SU-DHL-6 (cell line): Measurements from ENCODE around the gene SLC25A34.

Experiments
- H2AFZ ChIP-seq: fragments of 200-600 bp; sonication (generic); 2 replicates; pipeline ENCODE4 v1.6.1; 2014; ENCODE audit warnings: low read depth, mild to moderate bottlenecking, moderate library complexity, mixed read lengths, antibody characterized with exemption, low read length; ENCODE audit not compliant: severe bottlenecking
- H3F3A ChIP-seq: fragments of 200-600 bp; shearing (Covaris generic); 2 replicates; pipeline ENCODE4 v1.6.0; 2016; ENCODE audit warnings: antibody characterized with exemption, mild to moderate bottlenecking; ENCODE audit not compliant: insufficient read depth
- H3K27ac ChIP-seq: fragments of 200-600 bp; sonication (generic); 2 replicates; pipeline ENCODE4 v1.5.1; 2016; ENCODE audit warnings: low read depth, mild to moderate bottlenecking, low read length, moderate library complexity, mixed read lengths
- H3K27me3 ChIP-seq: fragments of 200-600 bp; sonication (generic), shearing (Covaris generic); 2 replicates; pipeline ENCODE4 v1.6.0; 2014; ENCODE audit warnings: mild to moderate bottlenecking, low read length
- H3K36me3 ChIP-seq: fragments of 200-600 bp; sonication (generic); 2 replicates; pipeline ENCODE4 v1.6.1; 2014; ENCODE audit warnings: mild to moderate bottlenecking, low read length, mixed read lengths
- H3K4me2 ChIP-seq: fragments of 300-600, 200-600 bp; shearing (Covaris generic), sonication (generic); 2 replicates; pipeline ENCODE4 v1.6.0; 2014; ENCODE audit warnings: low read length, low read depth, mild to moderate bottlenecking; ENCODE audit not compliant: poor library complexity, severe bottlenecking
- H3K4me3 ChIP-seq: fragments of 200-600 bp; sonication (generic); 2 replicates; pipeline ENCODE4 v1.5.1; 2014; ENCODE audit warnings: antibody characterized with exemption, low read length, mild to moderate bottlenecking, mixed read lengths; ENCODE audit not compliant: insufficient read depth, poor library complexity, severe bottlenecking
- H3K79me2 ChIP-seq: fragments of 200-600 bp; sonication (generic); 2 replicates; pipeline ENCODE4 v1.6.1; 2014; ENCODE audit warnings: mild to moderate bottlenecking, low read length, moderate library complexity; ENCODE audit not compliant: insufficient read depth
- H3K9ac ChIP-seq: fragments of 200-600 bp; sonication (generic); 2 replicates; pipeline ENCODE4 v1.7.0; 2014; ENCODE audit warnings: mild to moderate bottlenecking, low read length
- H3K9me2 ChIP-seq: fragments of 200-600 bp; sonication (generic); replicated peaks from 2 replicates; pipeline ENCODE4 v1.6.1; 2014; ENCODE audit warnings: low read length; ENCODE audit not compliant: insufficient read depth
- H3K9me3 ChIP-seq: fragments of 200-600 bp; sonication (generic); 2 replicates; pipeline ENCODE4 v1.6.1; 2014; ENCODE audit warnings: low read length, mixed read lengths; ENCODE audit not compliant: insufficient read depth
- H4K20me1 ChIP-seq: fragments of 200-600 bp; sonication (generic); 2 replicates; pipeline ENCODE4 v1.6.1; 2014; ENCODE audit warnings: low read depth, mild to moderate bottlenecking, antibody characterized with exemption, low read length, moderate library complexity, mixed read lengths
- CTCF ChIP-seq: fragments of 200-600 bp; sonication (generic); IDR thresholded peaks from one replicate; pipeline ENCODE4 v1.5.1; 2017; ENCODE audit warnings: antibody characterized with exemption, mild to moderate bottlenecking, low read length, moderate library complexity; ENCODE audit not compliant: insufficient read depth, poor library complexity, severe bottlenecking
- EZH2phosphoT487 ChIP-seq: fragments of 200-600 bp; sonication (generic), shearing (Covaris generic); conservative IDR thresholded peaks from 2 replicates; pipeline ENCODE4 v1.6.1; 2018; ENCODE audit warnings: mild to moderate bottlenecking, antibody characterized with exemption, low read length, moderate library complexity, mixed read lengths

Gene SLC25A34

GRCh38 chr1:15739259-15739658 lies 3.2 kb downstream of the SLC25A34 start:
- Histone ChIP-seq H3K9me3 (no peaks in the 10 kb centered on the region), H3K27ac (no peak overlapping the region), H3K4me2 (no peak overlapping the region), H3K79me2 (no peaks in the 10 kb centered on the region), H2AFZ (no peak overlapping the region), H3K36me3 (no peaks in the 10 kb centered on the region), H3K27me3 (no peaks in the 10 kb centered on the region), H3K9ac (no peak overlapping the region), H3K9me2 (no peaks in the 10 kb centered on the region), H4K20me1 (no peaks in the 10 kb centered on the region), H3K4me3 (no peak overlapping the region), H3F3A (no peaks in the 10 kb centered on the region)
- TF ChIP-seq CTCF = no peak
- TF ChIP-seq EZH2phosphoT487 = no peak

GRCh38 chr1:15739745-15740144 lies 3.7 kb downstream of the SLC25A34 start:
- no peak overlapping the region for H3K9ac ChIP-seq
- no peaks in the 10 kb centered on the region for H3K36me3 ChIP-seq
- no peaks in the 10 kb centered on the region for H3K79me2 ChIP-seq
- no peaks in the 10 kb centered on the region for H3K27me3 ChIP-seq
- H3K9me2 ChIP-seq = no peaks in the 10 kb centered on the region
- no peak for TF ChIP-seq CTCF
- TF ChIP-seq EZH2phosphoT487 = no peak
- no peak overlapping the region for H3K4me3 ChIP-seq
- no peak overlapping the region for H2AFZ ChIP-seq
- H3F3A ChIP-seq = no peaks in the 10 kb centered on the region
- H3K27ac ChIP-seq = no peak overlapping the region
- H3K4me2 ChIP-seq = no peak overlapping the region
- no peaks in the 10 kb centered on the region for H3K9me3 ChIP-seq
- no peaks in the 10 kb centered on the region for H4K20me1 ChIP-seq

GRCh38 chr1:15740924-15741850 lies 5.1 kb downstream of the SLC25A34 start:
- Histone ChIP-seq H3K4me3 (no peak overlapping the region), H3K9me2 (no peaks in the 10 kb centered on the region), H3K9me3 (no peaks in the 10 kb centered on the region), H3F3A (no peaks in the 10 kb centered on the region), H3K27ac (no peak overlapping the region), H3K4me2 (no peak overlapping the region), H4K20me1 (no peaks in the 10 kb centered on the region), H3K27me3 (no peaks in the 10 kb centered on the region), H3K36me3 (no peaks in the 10 kb centered on the region), H3K9ac (no peak overlapping the region), H2AFZ (no peak overlapping the region), H3K79me2 (no peaks in the 10 kb centered on the region)
- no peak for TF ChIP-seq EZH2phosphoT487
- TF ChIP-seq CTCF = peak; percentile 88
